K562 (cell line): ENCODE results near the gene AP1M2. TPM values are rescaled to one million over a fixed set of nuclear protein-coding genes. Genes with fewer than 3 reads are reported as not detected.
A peak's percentile ranks its signal among the peaks of the same experiment; 100 is the strongest.

Experiments used
- ATAC-seq: fragments of 200-7000 bp; cut with Tn5 transposase; 3 replicates; pipeline ENCODE4 v1.9.1; 2020; ENCODE audit warnings: moderate library complexity
- BruUV-seq: library from RNA; stranded (reverse); fragments of 400-500 nt; replicated peaks from 2 replicates; lab custom pipeline; 2021; lab: Mats Ljungman, UMichigan
- CTCF ChIA-PET: fragments of 300-600 bp; formaldehyde crosslinking; extraction: SDS; loops from one replicate; lab custom pipeline; 2021; ENCODE audit warnings: low intra/inter-chr PET ratio; lab: Yijun Ruan, JAX
- POLR2A ChIA-PET: fragments of 300-600, 350-650 bp; sonication (Branson Sonifier 250); formaldehyde crosslinking; extraction: SDS; loops from one replicate; lab custom pipeline; 2021; ENCODE audit warnings: antibody characterized with exemption, inconsistent platforms; lab: Yijun Ruan, JAX
- DNase-seq, 4 experiments: peaks; one replicate each; pipeline versions ENCODE4 v3.0.0 to v3.0.0-alpha.2; 2011 to 2018; ENCODE audit warnings: low spot score in 3 of 4, mixed read lengths in 3 of 4; ENCODE audit errors: extremely low read depth in 1 of 4
- FAIRE-seq: peaks from 2 replicates; lab custom pipeline; 2011; peaks lifted over from hg19 to GRCh38; lab: Jason Lieb, UNC
- H2AFZ ChIP-seq: 2 replicates; pipeline ENCODE4 v1.6.0; 2011; ENCODE audit warnings: low read depth, low read length, control low read depth, inconsistent platforms
- H3K27ac ChIP-seq: fragments of 200-600 bp; 3 replicates; pipeline ENCODE4 v1.8.0; 2011; ENCODE audit warnings: low read depth, mild to moderate bottlenecking, control low read depth, inconsistent platforms, low read length, moderate library complexity, mixed read lengths; ENCODE audit errors: extremely low read depth
- H3K27me3 ChIP-seq, 2 experiments: fragments of 300-600 bp in 1 of 2; 2 replicates in 1 of 2; 3 replicates in 1 of 2; pipeline versions ENCODE4 v1.6.0 to v1.8.0; 2011; ENCODE audit warnings: inconsistent platforms in 2 of 2, low read length in 2 of 2, mild to moderate bottlenecking in 1 of 2, mixed read lengths in 1 of 2, moderate library complexity in 1 of 2; ENCODE audit not compliant: control insufficient read depth in 2 of 2, insufficient read depth in 2 of 2
- H3K36me3 ChIP-seq: fragments of 300-600 bp; 3 replicates; pipeline ENCODE4 v1.8.0; 2011; ENCODE audit warnings: mild to moderate bottlenecking, low read length, inconsistent platforms; ENCODE audit not compliant: control insufficient read depth, insufficient read depth
- H3K4me1 ChIP-seq, 2 experiments: fragments of 200-600 bp in 1 of 2; replicated peaks in 1 of 2; 2 replicates in 1 of 2; 3 replicates in 1 of 2; pipeline versions ENCODE4 v1.5.1 to v1.8.0; 2011; ENCODE audit warnings: inconsistent platforms in 2 of 2, low read length in 2 of 2, mild to moderate bottlenecking in 1 of 2, mixed read lengths in 1 of 2, moderate library complexity in 1 of 2; ENCODE audit not compliant: control insufficient read depth in 2 of 2, insufficient read depth in 2 of 2
- H3K4me2 ChIP-seq: 2 replicates; pipeline ENCODE4 v1.6.1; 2011; ENCODE audit warnings: low read length, control low read depth, inconsistent platforms, mixed read lengths; ENCODE audit not compliant: insufficient read depth
- H3K4me3 ChIP-seq: fragments of 200-600 bp; sonication (generic), shearing (Covaris generic); 2 replicates; pipeline ENCODE4 v1.5.1; 2016; ENCODE audit warnings: control low read depth, inconsistent platforms
- H3K79me2 ChIP-seq: fragments of 200-600 bp; 3 replicates; pipeline ENCODE4 v1.8.0; 2011; ENCODE audit warnings: low read length, inconsistent platforms; ENCODE audit not compliant: control insufficient read depth, insufficient read depth
- H3K9ac ChIP-seq, 2 experiments: 2 replicates each; pipeline versions ENCODE4 v1.6.0 to v1.6.1; 2011; ENCODE audit warnings: low read depth in 2 of 2, low read length in 2 of 2, control low read depth in 1 of 2, inconsistent platforms in 1 of 2, mild to moderate bottlenecking in 1 of 2, mixed read lengths in 1 of 2; ENCODE audit not compliant: insufficient read depth in 1 of 2
- H3K9me1 ChIP-seq: one replicate; pipeline ENCODE4 v1.6.0; 2011; ENCODE audit warnings: inconsistent platforms, mild to moderate bottlenecking, low read length, moderate library complexity; ENCODE audit not compliant: control insufficient read depth, insufficient read depth
- H3K9me3 ChIP-seq: replicated peaks from 2 replicates; pipeline ENCODE4 v1.5.1; 2011; ENCODE audit warnings: low read depth, low read length, inconsistent platforms; ENCODE audit not compliant: control insufficient read depth, insufficient read depth
- H4K20me1 ChIP-seq: replicated peaks from 2 replicates; pipeline ENCODE4 v1.6.1; 2011; ENCODE audit warnings: low read length, inconsistent platforms, mixed read lengths; ENCODE audit not compliant: control insufficient read depth, insufficient read depth
- CHD4 ChIP-seq: fragments of 200-600 bp; sonication (generic); IDR thresholded peaks from 3 replicates; pipeline ENCODE4 v1.6.1; 2012; ENCODE audit warnings: low read depth, mild to moderate bottlenecking, mixed read lengths, low read length, inconsistent platforms; ENCODE audit not compliant: insufficient read depth, insufficient replicate concordance, poor library complexity, severe bottlenecking
- CLOCK ChIP-seq: fragments of 250-450 bp; sonication (Bioruptor Pico); IDR thresholded peaks from 2 replicates; pipeline ENCODE4 v1.4.0; 2020; ENCODE audit warnings: mild to moderate bottlenecking, moderate library complexity, borderline replicate concordance
- CREM ChIP-seq: IDR thresholded peaks from 2 replicates; pipeline ENCODE4 v1.6.1; 2014; ENCODE audit warnings: antibody characterized with exemption, low read depth
- HDAC6 ChIP-seq: IDR thresholded peaks from 2 replicates; pipeline ENCODE4 v1.6.1; 2012; ENCODE audit warnings: low read depth, mild to moderate bottlenecking, control low read depth, inconsistent platforms, low read length, moderate library complexity
- HDGF ChIP-seq: fragments of 450-650 bp; IDR thresholded peaks from 2 replicates; pipeline ENCODE4 v1.6.1; 2016
- IFI16 ChIP-seq: fragments of 250-450 bp; sonication (Bioruptor Pico); IDR thresholded peaks from 2 replicates; pipeline ENCODE4 v2.1.2; 2022; ENCODE audit warnings: mild to moderate bottlenecking, inconsistent platforms
- IRF2 ChIP-seq: sonication (generic); formaldehyde crosslinking; IDR thresholded peaks from 2 replicates; pipeline ENCODE4 v1.8.1; 2022; ENCODE audit warnings: mild to moderate bottlenecking, missing genetic modification reagents
- NELFE ChIP-seq: IDR thresholded peaks from 2 replicates; pipeline ENCODE4 v1.6.1; 2011; ENCODE audit warnings: mild to moderate bottlenecking; ENCODE audit not compliant: insufficient read depth, insufficient read length
- THRAP3 ChIP-seq: fragments of 450-650 bp; IDR thresholded peaks from 2 replicates; pipeline ENCODE4 v1.6.1; 2016; ENCODE audit warnings: mild to moderate bottlenecking, inconsistent platforms, borderline replicate concordance
- ZSCAN32 ChIP-seq: fragments of 450-650 bp; formaldehyde crosslinking; IDR thresholded peaks from 2 replicates; pipeline ENCODE4 v1.4.0; 2020; ENCODE audit warnings: mild to moderate bottlenecking, moderate library complexity
- WGBS: fragments of 100-300 bp; shearing (Covaris generic); methylation state at CpG from one replicate; pipeline ENCODE4 v1.1.6; 2016; ENCODE audit warnings: low coverage, mixed read lengths; ENCODE audit not compliant: insufficient coverage; ENCODE audit errors: missing lambda C conversion rate; 5-methylcytosine and 5-hydroxymethylcytosine counted together
- in situ Hi-C: fragments of 300-500 bp; cut with MboI; formaldehyde crosslinking; loops from 4 replicates; pipeline ENCODE4 v1.15.0; 2018; ENCODE audit warnings: inconsistent platforms, mixed read lengths
- intact Hi-C: fragments of 100-400 bp; cut with micrococcal nuclease; formaldehyde crosslinking; loops from 2 replicates; pipeline ENCODE4 v1.14.2; 2022
- polyA plus RNA-seq, 8 experiments: library from polyadenylated mRNA; depleted of rRNA in 4 of 8; stranded (reverse) in 5 of 8; unstranded in 3 of 8; fragments of >200 nt; fragmentation: Nextera tagmentation in 2 of 8; fragmentation: Illumina TruSeq in 1 of 8; extraction: Ambion mirVana in 2 of 8; extraction: Trizol in 1 of 8; gene quantifications; 2 replicates each; pipeline versions ENCODE4 v1.2.1 to v1.2.3, GENCODE V29; 2011 to 2014; ENCODE audit warnings: inconsistent platforms in 1 of 8, missing spikeins in 1 of 8
- total RNA-seq, 7 experiments: library from RNA; depleted of rRNA in 6 of 7; stranded (reverse); fragments of >200 nt in 6 of 7; fragmentation: Illumina TruSeq in 2 of 7; extraction: Trizol in 2 of 7; gene quantifications; 2 replicates each; pipeline versions ENCODE4 v1.2.1 to v1.2.3, GENCODE V29; 2011 to 2021; ENCODE audit warnings: low replicate concordance in 1 of 7
- TF ChIP-seq, protein P1 (sequence below): fragments of 450-650 bp; IDR thresholded peaks from 2 replicates; pipeline ENCODE4 v1.6.1; 2017; ENCODE audit warnings: mild to moderate bottlenecking, moderate library complexity

Gene AP1M2
- total and polyA plus RNA-seq, 9 of the 15 experiments (the other 6 are each of a cell fraction or from before 2014, with no cell fraction given), result 0.33 to 1.4 (median 0.89) TPM; not detected in 1

- TF ChIP-seq CHD4 (peak; percentile 84), ZSCAN32 (CRISPR knock-in tag) (no peak), IRF2 (CRISPR knock-in tag) (no peak)
- TF ChIP-seq, protein P1, sequence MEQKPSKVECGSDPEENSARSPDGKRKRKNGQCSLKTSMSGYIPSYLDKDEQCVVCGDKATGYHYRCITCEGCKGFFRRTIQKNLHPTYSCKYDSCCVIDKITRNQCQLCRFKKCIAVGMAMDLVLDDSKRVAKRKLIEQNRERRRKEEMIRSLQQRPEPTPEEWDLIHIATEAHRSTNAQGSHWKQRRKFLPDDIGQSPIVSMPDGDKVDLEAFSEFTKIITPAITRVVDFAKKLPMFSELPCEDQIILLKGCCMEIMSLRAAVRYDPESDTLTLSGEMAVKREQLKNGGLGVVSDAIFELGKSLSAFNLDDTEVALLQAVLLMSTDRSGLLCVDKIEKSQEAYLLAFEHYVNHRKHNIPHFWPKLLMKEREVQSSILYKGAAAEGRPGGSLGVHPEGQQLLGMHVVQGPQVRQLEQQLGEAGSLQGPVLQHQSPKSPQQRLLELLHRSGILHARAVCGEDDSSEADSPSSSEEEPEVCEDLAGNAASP, result no peak
Measured at GRCh38 chr19:10575011-10575716, 11.9 kb downstream of the AP1M2 start (continued).

- no peaks in the 10 kb centered on the region for H3K79me2 ChIP-seq
Measured at GRCh38 chr19:10574462-10574861, 12.7 kb downstream of the AP1M2 start.

More at GRCh38 chr19:10574462-10574861, 12.7 kb downstream of the AP1M2 start:
- ATAC-seq, result no peak
- Histone ChIP-seq H3K4me1 (peaks cover 10 to 24% of the 10 kb centered on the region in 2 experiments; a peak in 4 of 5 replicates), H3K9me3 (no peaks in the 10 kb centered on the region), H3K27me3 (no peaks in the 10 kb centered on the region), H4K20me1 (no peaks in the 10 kb centered on the region), H3K27ac (no peak overlapping the region), H3K4me3 (no peak overlapping the region), H3K9me1 (no peaks in the 10 kb centered on the region), H3K4me2 (no peak overlapping the region), H3K9ac (peak overlapping the region in 1 of 2 experiments; percentile 26; a peak in 1 of 4 replicates), H3K36me3 (no peaks in the 10 kb centered on the region), H2AFZ (no peak overlapping the region)
- no peak for DNase-seq
- CTCF ChIA-PET, result no interaction called here
- no TSS peak for BruUV-seq
- TF ChIP-seq HDAC6 (no peak), IFI16 (no peak), CLOCK (CRISPR knock-in tag) (no peak), CREM (no peak), THRAP3 (no peak), NELFE (no peak), HDGF (no peak)
- in situ Hi-C loops, result loop anchor here (5.0 kb wide), 1 partner anchor 167 kb away; no protein-coding TSS in a partner anchor
- intact Hi-C loops, result loop anchor here (5.0 kb wide), 1 partner anchor 172 kb away; the partner anchor contains the start of gene CDC37
- FAIRE-seq, result no peak
- POLR2A ChIA-PET, result interaction anchor here (1.0 kb wide), 1 partner anchor 69 kb away, joined by 3 read pairs; no protein-coding TSS in a partner anchor
- 75% methylated on average over 8 of the region's 8 CpGs for WGBS
